ENCODE measurements around the gene MRPL3.

The MRPL3 gene

GRCh38 chr3:131421957-131422498 is 80.7 kb downstream of the MRPL3 start:
- no peaks in the 10 kb centered on the region for H3K4me1 Mint-ChIP-seq (ENCODE audit: low read depth)
- no peak overlapping the region for H3K4me3 Mint-ChIP-seq
- H3K36me3 Mint-ChIP-seq (ENCODE audit: low read depth), result no peaks in the 10 kb centered on the region
- H3K27me3 Mint-ChIP-seq, result no peaks in the 10 kb centered on the region
- intact Hi-C loops (cut with micrococcal nuclease), result no loop called here
- no peaks in the 10 kb centered on the region for H3K9me3 Mint-ChIP-seq
- H3K27ac Mint-ChIP-seq, result no peak overlapping the region

- Mint-ChIP-seq H3K27ac (no peak overlapping the region), H3K9me3 (no peaks in the 10 kb centered on the region), H3K36me3 (ENCODE audit: low read depth) (no peaks in the 10 kb centered on the region), H3K4me3 (no peak overlapping the region), H3K4me1 (ENCODE audit: low read depth) (no peaks in the 10 kb centered on the region), H3K27me3 (no peaks in the 10 kb centered on the region)
- intact Hi-C loops (cut with micrococcal nuclease), result no loop called here
Measured at GRCh38 chr3:131421301-131421700, 81.5 kb downstream of the MRPL3 start.

GRCh38 chr3:131417751-131418150 is 85.0 kb downstream of the MRPL3 start:
- H3K27me3 Mint-ChIP-seq, result no peaks in the 10 kb centered on the region
- intact Hi-C loops (cut with micrococcal nuclease), result no loop called here
- H3K9me3 Mint-ChIP-seq, result no peaks in the 10 kb centered on the region
- no peaks in the 10 kb centered on the region for H3K4me1 Mint-ChIP-seq (ENCODE audit: low read depth)
- H3K27ac Mint-ChIP-seq, result no peak overlapping the region
- no peaks in the 10 kb centered on the region for H3K36me3 Mint-ChIP-seq (ENCODE audit: low read depth)
- no peak overlapping the region for H3K4me3 Mint-ChIP-seq
